Uterus (tissue), 4 donors: ENCODE results near the gene CNTF. TPM values are rescaled to one million over a fixed set of nuclear protein-coding genes. Genes with fewer than 3 reads are reported as not detected.

Source experiments
- DNase-seq, 2 donors: peaks; one replicate each; pipeline ENCODE4 v3.0.0-alpha.2; 2019 to 2020
- H3K27ac ChIP-seq, 2 donors: fragments of 200-600 bp; sonication (generic); 1 replicate in 1 of 2; 2 replicates in 1 of 2; pipeline ENCODE4 v1.5.1; 2016 to 2018
- H3K27me3 ChIP-seq, 2 donors: fragments of 200-600 bp; sonication (generic); one replicate each; pipeline ENCODE4 v1.5.1; 2018 to 2019; ENCODE audit warnings: control low read depth in 1 of 2
- H3K36me3 ChIP-seq, 2 donors: fragments of 200-600 bp; sonication (generic); one replicate each; pipeline ENCODE4 v1.5.1; 2019; ENCODE audit warnings: control low read depth in 1 of 2
- H3K4me1 ChIP-seq, 2 donors: fragments of 200-600 bp; sonication (generic); one replicate each; pipeline ENCODE4 v1.5.1; 2018 to 2019; ENCODE audit warnings: control low read depth in 1 of 2
- H3K4me3 ChIP-seq, 2 donors: fragments of 200-600 bp; sonication (generic); 1 replicate in 1 of 2; 2 replicates in 1 of 2; pipeline ENCODE4 v1.5.1; 2018 to 2019; ENCODE audit warnings: mild to moderate bottlenecking in 1 of 2
- H3K9me3 ChIP-seq, 2 donors: fragments of 200-600 bp; sonication (generic); one replicate each; pipeline ENCODE4 v1.5.1; 2019; ENCODE audit warnings: control low read depth in 1 of 2
- POLR2A ChIP-seq, 2 donors: fragments of 450-650 bp; IDR thresholded peaks; one replicate each; pipeline ENCODE4 v1.6.1; 2016; ENCODE audit warnings: antibody characterized with exemption in 2 of 2, mild to moderate bottlenecking in 1 of 2, moderate library complexity in 1 of 2
- intact Hi-C: fragments of 100-400 bp; cut with DNase I; formaldehyde crosslinking; loops from one replicate; pipeline ENCODE4 v1.15.1; 2023; ENCODE audit warnings: low total_unique reads
- total RNA-seq, 4 donors: library from RNA; depleted of rRNA in 3 of 4; stranded (reverse); fragments of >200 nt in 3 of 4; gene quantifications; one replicate each; pipeline versions ENCODE4 v1.1.0 to v1.2.4, GENCODE V29; 2014 to 2023
- TF ChIP-seq, protein P1 (sequence below), 4 experiments: fragments of 200-600 bp in 2 of 4; fragments of 450-650 bp in 2 of 4; sonication (generic) in 2 of 4; IDR thresholded peaks; one replicate each; pipeline ENCODE4 v1.5.1; 2016 to 2019; ENCODE audit warnings: antibody characterized with exemption in 4 of 4, mild to moderate bottlenecking in 2 of 4, moderate library complexity in 1 of 4
- donor health status: DM: yes; HTN: yes; CAD: no.

The CNTF gene
- total RNA-seq, 4 donors from 2014 or later = 1.1 to 1.2 TPM; not detected in 2

DNA sequence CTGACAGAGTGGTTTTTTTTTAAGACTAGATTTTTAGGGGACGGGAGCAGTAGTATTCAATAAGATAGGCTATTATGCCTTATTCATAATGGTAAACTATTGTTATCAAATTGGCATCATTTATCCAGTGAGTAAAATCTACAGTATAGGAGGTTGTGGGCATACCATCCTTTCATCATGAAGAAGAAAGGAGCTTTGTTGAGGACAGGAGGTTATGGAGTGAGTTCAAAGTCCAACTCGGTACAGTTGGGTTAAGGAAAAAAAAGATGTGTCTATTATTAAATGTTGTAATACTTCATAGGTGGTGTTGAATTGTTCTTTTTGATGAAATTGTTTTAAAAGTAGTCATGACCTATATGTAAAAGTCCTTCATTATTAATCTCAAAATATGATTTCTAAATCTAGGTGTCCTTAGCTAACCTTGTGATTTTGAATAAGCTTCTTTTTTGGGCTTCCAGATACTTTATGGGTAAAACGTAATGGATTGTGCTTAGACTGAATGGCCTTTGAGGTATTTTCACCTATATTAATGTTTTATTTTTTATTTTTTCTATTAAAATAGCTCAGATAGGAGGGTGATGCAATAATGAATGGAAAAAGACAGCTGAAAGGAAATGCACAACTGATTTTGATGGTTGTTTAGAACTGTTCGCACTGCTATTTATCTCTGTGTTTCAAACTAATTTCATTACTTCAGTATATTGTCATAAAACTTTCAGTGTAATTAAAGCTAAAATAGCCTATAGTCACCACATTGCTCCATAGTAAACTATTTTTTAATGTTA, 15.3 kb upstream of the CNTF start:
- Histone ChIP-seq H3K36me3 (no peaks in the 10 kb centered on the region), H3K27me3 (no peaks in the 10 kb centered on the region), H3K9me3 (no peaks in the 10 kb centered on the region), H3K4me1 (no peaks in the 10 kb centered on the region), H3K4me3 (no peak overlapping the region), H3K27ac (no peak overlapping the region)
- DNase-seq = no peak
- intact Hi-C loops = no loop called here
- TF ChIP-seq, protein P1, sequence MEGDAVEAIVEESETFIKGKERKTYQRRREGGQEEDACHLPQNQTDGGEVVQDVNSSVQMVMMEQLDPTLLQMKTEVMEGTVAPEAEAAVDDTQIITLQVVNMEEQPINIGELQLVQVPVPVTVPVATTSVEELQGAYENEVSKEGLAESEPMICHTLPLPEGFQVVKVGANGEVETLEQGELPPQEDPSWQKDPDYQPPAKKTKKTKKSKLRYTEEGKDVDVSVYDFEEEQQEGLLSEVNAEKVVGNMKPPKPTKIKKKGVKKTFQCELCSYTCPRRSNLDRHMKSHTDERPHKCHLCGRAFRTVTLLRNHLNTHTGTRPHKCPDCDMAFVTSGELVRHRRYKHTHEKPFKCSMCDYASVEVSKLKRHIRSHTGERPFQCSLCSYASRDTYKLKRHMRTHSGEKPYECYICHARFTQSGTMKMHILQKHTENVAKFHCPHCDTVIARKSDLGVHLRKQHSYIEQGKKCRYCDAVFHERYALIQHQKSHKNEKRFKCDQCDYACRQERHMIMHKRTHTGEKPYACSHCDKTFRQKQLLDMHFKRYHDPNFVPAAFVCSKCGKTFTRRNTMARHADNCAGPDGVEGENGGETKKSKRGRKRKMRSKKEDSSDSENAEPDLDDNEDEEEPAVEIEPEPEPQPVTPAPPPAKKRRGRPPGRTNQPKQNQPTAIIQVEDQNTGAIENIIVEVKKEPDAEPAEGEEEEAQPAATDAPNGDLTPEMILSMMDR (IDR thresholded peaks at IDR 0.05) = no peak
- no peak for TF ChIP-seq POLR2A (IDR thresholded peaks at IDR 0.05)

DNA sequence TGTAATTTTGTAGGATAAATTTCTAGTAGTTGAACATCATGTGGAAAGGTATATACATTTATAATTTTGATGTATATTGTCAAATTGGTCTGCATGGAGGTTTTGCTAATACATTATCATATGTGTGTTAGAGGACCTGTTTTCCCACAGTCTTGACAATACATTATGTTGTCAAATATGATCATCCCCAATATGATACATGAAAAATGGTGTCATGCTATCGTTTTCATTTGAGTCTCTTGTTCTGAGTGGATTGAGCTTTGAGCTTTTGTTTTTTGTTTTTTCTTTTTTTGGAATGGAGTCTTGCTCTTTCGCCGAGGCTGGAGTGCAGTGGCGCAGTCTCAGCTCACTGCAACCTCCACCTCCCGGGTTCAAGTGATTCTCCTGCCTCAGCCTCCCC, 14.1 kb upstream of the CNTF start:
- H3K27me3 ChIP-seq = no peaks in the 10 kb centered on the region
- H3K4me3 ChIP-seq = no peak overlapping the region
- no peaks in the 10 kb centered on the region for H3K9me3 ChIP-seq
- no peak for DNase-seq
- H3K27ac ChIP-seq = no peak overlapping the region
- H3K4me1 ChIP-seq = no peaks in the 10 kb centered on the region
- intact Hi-C loops = no loop called here
- H3K36me3 ChIP-seq = no peaks in the 10 kb centered on the region
- TF ChIP-seq POLR2A (IDR thresholded peaks at IDR 0.05) = no peak
- TF ChIP-seq, protein P1 (IDR thresholded peaks at IDR 0.05) = no peak

DNA sequence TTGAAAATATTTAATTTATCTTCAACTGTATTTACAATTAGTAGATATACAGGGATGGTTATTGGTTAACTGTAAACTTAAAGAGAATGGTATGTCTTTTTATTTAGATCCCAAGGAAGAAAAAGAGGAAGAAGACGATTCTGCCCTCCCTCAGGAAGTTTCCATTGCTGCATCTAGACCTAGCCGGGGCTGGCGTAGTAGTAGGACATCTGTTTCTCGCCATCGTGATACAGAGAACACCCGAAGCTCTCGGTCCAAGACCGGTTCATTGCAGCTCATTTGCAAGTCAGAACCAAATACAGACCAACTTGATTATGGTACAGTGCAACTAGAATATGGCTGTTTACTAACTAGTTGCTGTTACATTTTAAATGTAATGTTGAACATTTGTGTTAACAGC, 12.7 kb upstream of the CNTF start:
- no peak for DNase-seq
- Histone ChIP-seq H3K27ac (no peak overlapping the region), H3K36me3 (no peaks in the 10 kb centered on the region), H3K9me3 (no peaks in the 10 kb centered on the region), H3K4me1 (no peaks in the 10 kb centered on the region), H3K27me3 (no peaks in the 10 kb centered on the region), H3K4me3 (no peak overlapping the region)
- intact Hi-C loops = no loop called here
- TF ChIP-seq, protein P1 (IDR thresholded peaks at IDR 0.05) = no peak
- TF ChIP-seq POLR2A (IDR thresholded peaks at IDR 0.05) = no peak

- Histone ChIP-seq H3K36me3 (no peaks in the 10 kb centered on the region), H3K27ac (no peak overlapping the region), H3K4me1 (no peaks in the 10 kb centered on the region), H3K9me3 (no peaks in the 10 kb centered on the region), H3K27me3 (no peaks in the 10 kb centered on the region), H3K4me3 (no peak overlapping the region)
- intact Hi-C loops = no loop called here
- no peak for DNase-seq
- TF ChIP-seq, protein P1 (IDR thresholded peaks at IDR 0.05) = no peak
- TF ChIP-seq POLR2A (IDR thresholded peaks at IDR 0.05) = no peak
These were observed 9.2 kb upstream of the CNTF start for GRCh38 chr11:58613228-58613627.

- TF ChIP-seq, protein P1 (IDR thresholded peaks at IDR 0.05) = no peak
- TF ChIP-seq POLR2A (IDR thresholded peaks at IDR 0.05) = no peak
- no peak for DNase-seq
- H3K4me1 ChIP-seq = no peaks in the 10 kb centered on the region
- H3K36me3 ChIP-seq = no peaks in the 10 kb centered on the region
- no peak overlapping the region for H3K4me3 ChIP-seq
- intact Hi-C loops = no loop called here
- no peaks in the 10 kb centered on the region for H3K9me3 ChIP-seq
- H3K27me3 ChIP-seq = no peaks in the 10 kb centered on the region
- H3K27ac ChIP-seq = no peak overlapping the region
These were observed 6.9 kb upstream of the CNTF start for GRCh38 chr11:58615559-58615958.
